22Rv1 (cell line): Measurements from ENCODE around the gene KRT79.

Source experiments
- H3K27ac ChIP-seq: fragments of 450-650 bp; 2 replicates; pipeline ENCODE4 v1.5.1; 2017
- ZFX ChIP-seq: fragments of 450-650 bp; IDR thresholded peaks from 2 replicates; pipeline ENCODE4 v1.6.1; 2017; ENCODE audit warnings: antibody characterized with exemption, borderline replicate concordance
- TF ChIP-seq, protein P1 (sequence below): fragments of 450-650 bp; IDR thresholded peaks from 2 replicates; pipeline ENCODE4 v1.5.1; 2017; ENCODE audit warnings: mild to moderate bottlenecking

Gene KRT79

DNA sequence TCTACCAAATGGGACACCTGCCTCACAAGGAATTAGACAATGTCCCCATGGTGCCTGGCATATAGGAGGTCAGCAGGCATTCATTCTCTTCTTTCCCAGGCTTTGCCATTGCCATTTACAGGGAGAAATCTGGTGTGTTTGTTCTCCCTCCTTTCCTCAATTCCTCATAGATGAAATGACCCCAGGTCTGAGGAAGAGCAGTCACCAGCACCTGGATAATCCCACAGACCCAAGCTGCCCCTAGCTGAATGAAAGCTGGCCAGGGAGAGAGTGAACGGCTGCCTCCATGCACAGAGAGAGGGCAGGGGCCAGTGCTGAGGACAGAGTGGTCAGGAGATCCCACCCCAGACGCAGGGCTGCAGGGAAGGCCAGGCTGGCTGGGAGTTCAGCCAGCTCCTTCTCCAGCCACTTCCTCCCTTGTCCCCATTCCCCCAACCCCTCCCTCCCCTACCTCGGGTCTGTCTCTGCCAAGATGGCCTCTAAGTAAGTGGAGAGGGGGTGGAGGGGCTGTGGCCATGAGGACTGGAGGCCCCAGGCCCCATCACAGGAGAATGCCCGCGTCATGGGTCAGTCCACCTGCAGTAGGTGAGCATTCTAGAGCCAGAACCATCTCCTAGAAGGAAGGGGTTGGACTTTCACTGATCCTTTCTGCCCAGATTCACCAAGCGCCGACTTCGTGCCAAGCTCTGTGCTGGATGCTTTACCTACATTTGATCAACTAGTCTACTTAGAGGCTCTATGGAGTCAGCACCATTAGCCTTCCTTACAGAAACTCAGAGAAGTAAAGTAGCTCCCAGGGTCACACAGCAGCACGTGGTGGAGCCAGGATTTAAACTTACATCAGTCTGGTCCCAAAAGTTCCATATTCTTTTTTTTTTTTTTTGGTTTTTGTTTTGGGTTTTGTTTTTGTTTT, 18.2 kb downstream of the KRT79 start:
- TF ChIP-seq, protein P1, sequence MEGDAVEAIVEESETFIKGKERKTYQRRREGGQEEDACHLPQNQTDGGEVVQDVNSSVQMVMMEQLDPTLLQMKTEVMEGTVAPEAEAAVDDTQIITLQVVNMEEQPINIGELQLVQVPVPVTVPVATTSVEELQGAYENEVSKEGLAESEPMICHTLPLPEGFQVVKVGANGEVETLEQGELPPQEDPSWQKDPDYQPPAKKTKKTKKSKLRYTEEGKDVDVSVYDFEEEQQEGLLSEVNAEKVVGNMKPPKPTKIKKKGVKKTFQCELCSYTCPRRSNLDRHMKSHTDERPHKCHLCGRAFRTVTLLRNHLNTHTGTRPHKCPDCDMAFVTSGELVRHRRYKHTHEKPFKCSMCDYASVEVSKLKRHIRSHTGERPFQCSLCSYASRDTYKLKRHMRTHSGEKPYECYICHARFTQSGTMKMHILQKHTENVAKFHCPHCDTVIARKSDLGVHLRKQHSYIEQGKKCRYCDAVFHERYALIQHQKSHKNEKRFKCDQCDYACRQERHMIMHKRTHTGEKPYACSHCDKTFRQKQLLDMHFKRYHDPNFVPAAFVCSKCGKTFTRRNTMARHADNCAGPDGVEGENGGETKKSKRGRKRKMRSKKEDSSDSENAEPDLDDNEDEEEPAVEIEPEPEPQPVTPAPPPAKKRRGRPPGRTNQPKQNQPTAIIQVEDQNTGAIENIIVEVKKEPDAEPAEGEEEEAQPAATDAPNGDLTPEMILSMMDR, result no peak
- TF ChIP-seq ZFX, result no peak

DNA sequence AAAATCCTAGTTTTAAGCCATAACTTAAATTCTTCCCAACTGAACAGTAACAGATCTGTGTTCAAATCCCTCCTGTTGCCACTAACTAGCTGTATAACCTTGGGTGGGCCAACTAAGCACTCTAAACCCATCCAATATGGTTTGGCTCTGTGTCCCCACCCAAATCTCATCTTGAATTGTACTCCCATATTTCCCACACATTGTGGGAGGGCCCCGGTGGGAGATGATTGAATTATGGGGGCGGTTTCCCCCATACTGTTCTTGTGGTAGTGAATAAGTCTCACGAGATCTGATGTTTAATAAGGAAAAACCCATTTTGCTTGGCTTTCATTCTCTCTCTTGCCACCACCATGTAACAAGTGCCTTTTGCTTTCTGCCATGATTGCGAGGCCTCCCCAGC, 18.9 kb downstream of the KRT79 start:
- no peak for TF ChIP-seq ZFX
- TF ChIP-seq, protein P1, result no peak
- no peak overlapping the region for H3K27ac ChIP-seq

More for the DNA sequence above, 18.2 kb downstream of the KRT79 start:
- no peak overlapping the region for H3K27ac ChIP-seq

DNA sequence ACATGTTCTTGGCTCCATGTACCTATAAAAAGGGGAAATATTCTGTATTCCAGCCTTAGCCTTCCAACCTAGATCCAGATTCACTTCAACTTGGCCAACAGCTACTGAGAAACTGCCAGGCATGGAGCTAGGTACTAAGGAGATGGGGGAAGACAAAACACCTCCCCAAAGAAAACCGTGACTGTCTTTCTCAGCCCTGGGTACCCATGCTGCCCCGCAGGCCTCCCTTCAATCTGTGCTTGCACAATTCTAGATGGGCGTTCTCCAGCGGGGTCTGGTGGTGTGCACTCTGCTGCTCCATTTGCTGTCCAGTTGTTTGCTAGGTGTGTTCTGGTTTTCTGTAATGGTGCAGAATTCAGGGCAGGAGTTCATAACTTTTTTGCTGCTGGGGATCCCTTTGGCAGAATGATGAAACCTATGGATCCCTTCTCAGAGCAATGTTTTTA, 19.4 kb downstream of the KRT79 start:
- TF ChIP-seq ZFX, result no peak
- TF ChIP-seq, protein P1, result no peak
- H3K27ac ChIP-seq, result no peak overlapping the region

DNA sequence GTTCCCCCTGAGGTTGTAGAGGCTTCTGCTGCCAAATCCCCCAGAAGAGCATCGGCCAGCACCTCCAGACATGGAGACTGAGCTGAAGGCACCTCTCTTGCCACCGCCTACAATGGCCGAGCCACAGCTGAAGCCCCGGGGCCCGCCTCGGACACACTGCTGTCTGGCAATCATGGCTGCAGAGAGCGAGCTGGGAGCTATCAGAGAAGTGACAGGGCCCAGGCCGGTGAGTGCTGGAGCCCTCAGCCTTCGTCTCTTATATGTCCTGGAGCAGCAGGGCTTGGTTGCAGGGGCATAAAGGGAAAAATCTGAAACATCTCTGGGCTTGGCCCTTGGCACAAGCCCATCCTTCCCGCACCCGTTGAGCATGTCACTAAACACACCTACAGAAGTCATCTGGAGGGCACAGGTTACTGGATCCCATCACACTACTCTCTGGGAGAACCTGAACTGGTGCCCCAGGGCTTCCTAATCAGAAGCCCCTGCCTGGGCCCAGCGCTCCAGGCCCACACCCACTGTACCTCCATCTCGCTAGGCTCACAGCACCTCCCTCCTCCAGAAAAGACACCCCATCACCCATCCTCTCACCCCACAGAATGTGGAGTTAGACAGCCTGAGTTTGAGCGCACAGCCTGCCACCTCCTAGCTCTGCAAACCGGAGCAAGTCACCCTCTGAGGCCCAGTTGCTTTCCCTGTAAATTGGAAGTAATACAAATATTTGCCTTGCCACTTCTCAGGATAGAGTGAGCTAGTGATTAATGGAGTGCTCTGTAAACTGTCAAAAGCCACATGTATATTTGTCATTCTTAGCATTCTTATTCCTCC, 20.0 kb downstream of the KRT79 start, which contains the start of gene KRT4:
KRT4 (minus strand) TSS at position 232 of the 825 bp plus-strand sequence; CDS start at position 174, 58 bp downstream.
- H3K27ac ChIP-seq, result no peak within 1 kb of the TSS
- no peak for TF ChIP-seq ZFX
- TF ChIP-seq, protein P1, result no peak

DNA sequence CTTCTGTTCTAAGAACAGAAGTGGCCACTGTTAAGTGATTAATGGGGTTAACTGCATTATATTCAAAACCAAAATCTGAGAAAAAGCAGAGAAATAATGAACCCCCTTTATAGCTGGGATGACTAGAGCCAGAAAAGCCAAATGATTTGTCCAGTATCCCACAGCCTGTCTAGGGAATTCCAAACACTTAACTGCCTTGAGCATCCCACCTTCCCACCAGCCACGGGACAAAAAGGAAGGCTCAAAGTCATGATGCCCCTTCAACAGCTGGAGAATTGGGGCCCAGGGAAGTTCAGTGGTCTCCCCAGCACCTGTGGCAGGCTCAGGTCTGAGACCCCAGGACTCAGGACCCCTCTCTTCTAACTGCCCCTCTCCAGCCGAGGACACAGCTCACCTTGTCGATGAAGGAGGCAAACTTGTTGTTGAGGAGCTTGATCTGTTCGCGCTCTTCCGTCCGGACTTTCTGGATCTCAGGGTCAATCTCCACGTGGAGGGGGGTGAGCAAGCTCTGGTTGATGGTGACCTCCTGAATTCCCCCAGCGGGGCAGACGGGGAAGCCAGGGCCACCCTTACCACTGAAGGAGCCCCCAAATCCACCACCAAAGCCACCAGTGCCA, 20.8 kb downstream of the KRT79 start:
- no peak for TF ChIP-seq ZFX
- TF ChIP-seq, protein P1, result no peak
- no peak overlapping the region for H3K27ac ChIP-seq

DNA sequence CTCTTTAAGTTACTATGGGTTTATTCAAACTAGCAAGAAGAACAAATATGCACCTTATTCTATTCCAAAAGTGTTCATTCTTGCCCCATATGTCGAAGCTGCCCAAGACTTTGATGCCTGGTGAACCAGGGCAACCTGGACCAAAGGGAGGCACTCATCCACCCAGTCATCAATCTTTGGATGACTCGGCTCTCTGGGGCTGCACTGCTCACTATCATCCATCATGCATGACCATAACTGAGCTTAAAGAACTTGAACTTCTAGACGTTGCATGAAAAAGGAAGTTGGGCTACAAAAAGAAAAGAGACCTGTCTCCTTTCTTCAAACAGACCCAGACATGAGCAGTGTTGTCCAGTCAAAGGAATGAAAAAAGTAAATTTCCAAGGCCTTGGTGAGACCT, 21.4 kb downstream of the KRT79 start:
- H3K27ac ChIP-seq, result no peak overlapping the region
- no peak for TF ChIP-seq ZFX
- TF ChIP-seq, protein P1, result no peak
